C4-2B (cell line): ENCODE measurements around the gene SLAMF9.

Experiments
- H3K27ac ChIP-seq: fragments of 450-650 bp; 2 replicates; pipeline ENCODE4 v1.5.1; 2017
- CTCF ChIP-seq: fragments of 450-650 bp; conservative IDR thresholded peaks from 2 replicates; pipeline ENCODE4 v1.5.1; 2017; ENCODE audit warnings: mild to moderate bottlenecking
- ZFX ChIP-seq: fragments of 450-650 bp; IDR thresholded peaks from 2 replicates; pipeline ENCODE4 v1.6.1; 2017

Gene SLAMF9

GRCh38 chr1:159924025-159924790 lies 29.8 kb downstream of the SLAMF9 start:
- TF ChIP-seq ZFX (no peak), CTCF (no peak)
- H3K27ac ChIP-seq: peak overlapping the region; percentile 89

GRCh38 chr1:159923203-159924024 lies 30.6 kb downstream of the SLAMF9 start:
- TF ChIP-seq ZFX: no peak
- no peak for TF ChIP-seq CTCF
- H3K27ac ChIP-seq: peak overlapping the region; percentile 89; the same call in 1 of the 2 replicates

- TF ChIP-seq CTCF (no peak), ZFX (no peak)
- H3K27ac ChIP-seq: no peak overlapping the region; the same call in 1 of the 2 replicates
These were observed 31.4 kb downstream of the SLAMF9 start for GRCh38 chr1:159922511-159923202.

GRCh38 chr1:159921700-159922504 lies 32.1 kb downstream of the SLAMF9 start:
- no peak overlapping the region for H3K27ac ChIP-seq
- TF ChIP-seq ZFX: no peak
- no peak for TF ChIP-seq CTCF

GRCh38 chr1:159921251-159921650 lies 32.8 kb downstream of the SLAMF9 start:
- no peak overlapping the region for H3K27ac ChIP-seq
- no peak for TF ChIP-seq ZFX

GRCh38 chr1:159920651-159921050 lies 33.4 kb downstream of the SLAMF9 start:
- TF ChIP-seq CTCF (no peak), ZFX (no peak)
- H3K27ac ChIP-seq: no peak overlapping the region

GRCh38 chr1:159920202-159920601 lies 33.8 kb downstream of the SLAMF9 start:
- no peak for TF ChIP-seq CTCF
- no peak for TF ChIP-seq ZFX
- H3K27ac ChIP-seq: no peak overlapping the region
